Neural cell (in vitro differentiated cells): ENCODE results near the gene PEX11A.

Experiments
- CTCF ChIP-seq: fragments of 450-650 bp; IDR thresholded peaks from 2 replicates; pipeline ENCODE4 v1.5.1; 2014; ENCODE audit warnings: antibody characterized with exemption, mild to moderate bottlenecking, moderate library complexity; ENCODE audit not compliant: poor library complexity, severe bottlenecking
- EP300 ChIP-seq: fragments of 450-650 bp; conservative IDR thresholded peaks from 2 replicates; pipeline ENCODE4 v1.6.1; 2014; ENCODE audit warnings: antibody characterized with exemption, mild to moderate bottlenecking, moderate library complexity; ENCODE audit not compliant: poor library complexity, severe bottlenecking
- POLR2AphosphoS5 ChIP-seq: IDR thresholded peaks from 2 replicates; pipeline ENCODE4 v1.6.1; 2012
- RAD21 ChIP-seq: fragments of 450-650 bp; conservative IDR thresholded peaks from 2 replicates; pipeline ENCODE4 v1.6.1; 2014; ENCODE audit warnings: antibody characterized with exemption, mild to moderate bottlenecking, moderate library complexity
- SMC3 ChIP-seq: fragments of 450-650 bp; conservative IDR thresholded peaks from 2 replicates; pipeline ENCODE4 v1.6.1; 2014; ENCODE audit warnings: antibody characterized with exemption, mild to moderate bottlenecking, moderate library complexity; ENCODE audit not compliant: poor library complexity
- TAF1 ChIP-seq: IDR thresholded peaks from 2 replicates; pipeline ENCODE4 v1.6.1; 2012; ENCODE audit warnings: low read depth

DNA sequence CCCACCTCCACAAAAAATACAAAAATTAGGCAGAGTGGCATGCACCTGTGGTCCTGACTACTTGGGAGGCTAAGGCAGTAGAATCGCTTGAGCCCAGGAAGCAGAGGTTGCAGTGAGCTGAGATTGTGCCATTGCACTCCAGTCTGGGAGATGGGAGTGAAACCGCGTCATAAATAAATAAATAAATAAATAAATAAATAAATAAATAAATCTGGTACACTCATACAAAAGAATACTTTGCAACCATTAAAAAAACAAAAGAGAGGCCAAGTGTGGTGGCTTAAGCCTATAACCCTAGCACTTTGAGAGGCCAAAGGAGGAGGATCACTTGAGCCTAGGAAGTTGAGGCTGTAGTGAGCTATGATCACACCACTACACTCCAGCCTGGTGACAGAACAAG is 32.5 kb upstream of the PEX11A start:
- no peak for TF ChIP-seq POLR2AphosphoS5
- TF ChIP-seq EP300 = no peak
- TF ChIP-seq CTCF = no peak
- no peak for TF ChIP-seq TAF1
- TF ChIP-seq RAD21 = no peak
- no peak for TF ChIP-seq SMC3
